Natural killer cell treated with Interleukin-12 subunit alpha and Interleukin-12 subunit beta and Interleukin-15 and Interleukin-18, amount 100 ng/mL, for 72 hours (primary cell): ENCODE results near the gene MAPK1IP1L. TPM values are rescaled to one million over a fixed set of nuclear protein-coding genes. Genes with fewer than 3 reads are reported as not detected.

Experiments
- ATAC-seq, 2 donors: fragments of 150-1000 bp; cut with Tn5 transposase in 1 of 2; sonication (Bioruptor Pico), chemical (Tn5 transposase) in 1 of 2; 2 replicates each; pipeline ENCODE4 v1.10.0; 2021
- DNase-seq: peaks from one replicate; pipeline ENCODE4 v3.0.0; 2022; ENCODE audit warnings: low spot score
- H3K27ac Mint-ChIP-seq, 2 donors: 1 replicate in 1 of 2; 2 replicates in 1 of 2; pipeline ENCODE4 v1.8.0; 2022; ENCODE audit warnings: mixed read lengths in 2 of 2, mild to moderate bottlenecking in 1 of 2, moderate library complexity in 1 of 2
- H3K27me3 Mint-ChIP-seq, 2 donors: 1 replicate in 1 of 2; 2 replicates in 1 of 2; pipeline ENCODE4 v1.8.0; 2022; ENCODE audit warnings: mixed read lengths in 2 of 2
- H3K36me3 Mint-ChIP-seq: one replicate; pipeline ENCODE4 v1.8.0; 2022; ENCODE audit warnings: mixed read lengths
- H3K4me1 Mint-ChIP-seq, 2 donors: 1 replicate in 1 of 2; 2 replicates in 1 of 2; pipeline ENCODE4 v1.8.0; 2022; ENCODE audit warnings: low read depth in 2 of 2, mixed read lengths in 2 of 2, mild to moderate bottlenecking in 1 of 2
- H3K4me3 Mint-ChIP-seq: one replicate; pipeline ENCODE4 v1.8.0; 2022; ENCODE audit warnings: mixed read lengths
- H3K9me3 Mint-ChIP-seq: 2 replicates; pipeline ENCODE4 v1.8.0; 2022; ENCODE audit warnings: mixed read lengths
- total RNA-seq, 2 donors: library from RNA; stranded (reverse); gene quantifications; one replicate each; pipeline ENCODE4 v1.2.3, GENCODE V29; 2022

The MAPK1IP1L gene
- total RNA-seq, 2 donors from 2014 or later = 99.7 to 119 TPM

- Mint-ChIP-seq H3K27ac (no peak overlapping the region), H3K4me3 (no peak overlapping the region), H3K27me3 (no peaks in the 10 kb centered on the region), H3K9me3 (peaks cover 4% of the 10 kb centered on the region), H3K36me3 (no peaks in the 10 kb centered on the region), H3K4me1 (peaks cover 22 to 28% of the 10 kb centered on the region in 2 donors)
- no peak for DNase-seq
- ATAC-seq = no peak
These were observed 40.9 kb downstream of the MAPK1IP1L start for GRCh38 chr14:55092341-55092740.

- no peaks in the 10 kb centered on the region for H3K27me3 Mint-ChIP-seq
- H3K9me3 Mint-ChIP-seq = peaks cover 8% of the 10 kb centered on the region
- no peak for DNase-seq
- H3K4me1 Mint-ChIP-seq = peaks cover 35 to 42% of the 10 kb centered on the region in 2 donors
- ATAC-seq = no peak
- H3K27ac Mint-ChIP-seq = no peak overlapping the region
- no peaks in the 10 kb centered on the region for H3K36me3 Mint-ChIP-seq
- H3K4me3 Mint-ChIP-seq = no peak overlapping the region
These were observed 43.1 kb downstream of the MAPK1IP1L start for GRCh38 chr14:55094292-55095157.

- H3K27me3 Mint-ChIP-seq = no peaks in the 10 kb centered on the region
- peak overlapping the region; percentile 89 to 90 for H3K27ac Mint-ChIP-seq
- peaks cover 53 to 56% of the 10 kb centered on the region in 2 donors for H3K4me1 Mint-ChIP-seq
- peak overlapping the region; percentile 77 for H3K4me3 Mint-ChIP-seq
- H3K9me3 Mint-ChIP-seq = peaks cover 8% of the 10 kb centered on the region
- ATAC-seq = peak; percentile 79 to 80
- no peaks in the 10 kb centered on the region for H3K36me3 Mint-ChIP-seq
- peak; percentile 77 for DNase-seq
These were observed 46.6 kb downstream of the MAPK1IP1L start for GRCh38 chr14:55097881-55098560.

GRCh38 chr14:55098561-55098898, 47.1 kb downstream of the MAPK1IP1L start:
- H3K4me1 Mint-ChIP-seq = peaks cover 56 to 61% of the 10 kb centered on the region in 2 donors
- H3K27me3 Mint-ChIP-seq = no peaks in the 10 kb centered on the region
- DNase-seq = no peak
- H3K4me3 Mint-ChIP-seq = peak overlapping the region; percentile 77
- H3K36me3 Mint-ChIP-seq = no peaks in the 10 kb centered on the region
- peaks cover 8% of the 10 kb centered on the region for H3K9me3 Mint-ChIP-seq
- no peak for ATAC-seq
- peak overlapping the region; percentile 89 to 90 for H3K27ac Mint-ChIP-seq

GRCh38 chr14:55099756-55100155, 48.3 kb downstream of the MAPK1IP1L start:
- peak overlapping the region; percentile 89 to 90 for H3K27ac Mint-ChIP-seq
- H3K4me1 Mint-ChIP-seq = peaks cover 61 to 66% of the 10 kb centered on the region in 2 donors

GRCh38 chr14:55101698-55102097, 50.3 kb downstream of the MAPK1IP1L start:
- Mint-ChIP-seq H3K36me3 (peaks cover 14% of the 10 kb centered on the region), H3K4me1 (peaks cover 65 to 72% of the 10 kb centered on the region in 2 donors), H3K9me3 (peaks cover 8% of the 10 kb centered on the region), H3K27me3 (no peaks in the 10 kb centered on the region), H3K4me3 (peak overlapping the region; percentile 95), H3K27ac (peak overlapping the region; percentile 90 to 100)
- ATAC-seq = no peak
- no peak for DNase-seq

More at GRCh38 chr14:55099756-55100155, 48.3 kb downstream of the MAPK1IP1L start:
- H3K36me3 Mint-ChIP-seq = peaks cover 8% of the 10 kb centered on the region
- no peak for ATAC-seq
- peak overlapping the region; percentile 77 for H3K4me3 Mint-ChIP-seq
- peaks cover 8% of the 10 kb centered on the region for H3K9me3 Mint-ChIP-seq
- DNase-seq = no peak
- H3K27me3 Mint-ChIP-seq = no peaks in the 10 kb centered on the region

GRCh38 chr14:55102141-55102621, 50.7 kb downstream of the MAPK1IP1L start:
- Mint-ChIP-seq H3K27me3 (no peaks in the 10 kb centered on the region), H3K4me3 (peak overlapping the region; percentile 95), H3K4me1 (peaks cover 61 to 67% of the 10 kb centered on the region in 2 donors), H3K9me3 (peaks cover 6% of the 10 kb centered on the region), H3K27ac (peak overlapping the region; percentile 90 to 100), H3K36me3 (peaks cover 14% of the 10 kb centered on the region)
- DNase-seq (peak; percentile 91), ATAC-seq (peak; percentile 88 to 95)

- peaks cover 18% of the 10 kb centered on the region for H3K36me3 Mint-ChIP-seq
- peaks cover 61 to 68% of the 10 kb centered on the region in 2 donors for H3K4me1 Mint-ChIP-seq
- H3K9me3 Mint-ChIP-seq = peaks cover 4% of the 10 kb centered on the region
- H3K4me3 Mint-ChIP-seq = peak overlapping the region; percentile 95
- DNase-seq (peak; percentile 66), ATAC-seq (peak; percentile 26 to 62)
- H3K27ac Mint-ChIP-seq = peak overlapping the region; percentile 90 to 100
- H3K27me3 Mint-ChIP-seq = no peaks in the 10 kb centered on the region
These were observed 51.7 kb downstream of the MAPK1IP1L start for GRCh38 chr14:55103005-55103640.

GRCh38 chr14:55103971-55104954, 52.8 kb downstream of the MAPK1IP1L start:
- Mint-ChIP-seq H3K27ac (peak overlapping the region; percentile 90 to 100), H3K4me1 (peaks cover 59 to 64% of the 10 kb centered on the region in 2 donors), H3K9me3 (no peaks in the 10 kb centered on the region), H3K4me3 (peak overlapping the region; percentile 95), H3K36me3 (peaks cover 18% of the 10 kb centered on the region), H3K27me3 (no peaks in the 10 kb centered on the region)
- DNase-seq (no peak), ATAC-seq (no peak)

- no peaks in the 10 kb centered on the region for H3K9me3 Mint-ChIP-seq
- H3K27me3 Mint-ChIP-seq = no peaks in the 10 kb centered on the region
- H3K27ac Mint-ChIP-seq = peak overlapping the region in 1 of 2 donors; percentile 25
These were observed 54.5 kb downstream of the MAPK1IP1L start for GRCh38 chr14:55105991-55106390.

GRCh38 chr14:55107766-55108554, 56.5 kb downstream of the MAPK1IP1L start:
- peaks cover 34 to 35% of the 10 kb centered on the region in 2 donors for H3K4me1 Mint-ChIP-seq
- peak overlapping the region; percentile 55 for H3K4me3 Mint-ChIP-seq
- peak; percentile 81 to 91 for ATAC-seq
- no peaks in the 10 kb centered on the region for H3K9me3 Mint-ChIP-seq
- peak overlapping the region; percentile 82 to 84 for H3K27ac Mint-ChIP-seq
- H3K36me3 Mint-ChIP-seq = peaks cover 18% of the 10 kb centered on the region
- H3K27me3 Mint-ChIP-seq = no peaks in the 10 kb centered on the region
- DNase-seq = peak; percentile 69

More at GRCh38 chr14:55105991-55106390, 54.5 kb downstream of the MAPK1IP1L start:
- peaks cover 45 to 50% of the 10 kb centered on the region in 2 donors for H3K4me1 Mint-ChIP-seq
- no peak for ATAC-seq
- H3K36me3 Mint-ChIP-seq = peaks cover 18% of the 10 kb centered on the region
- no peak for DNase-seq
- H3K4me3 Mint-ChIP-seq = no peak overlapping the region

- Mint-ChIP-seq H3K4me1 (peaks cover 19 to 21% of the 10 kb centered on the region in 2 donors), H3K4me3 (no peak overlapping the region), H3K36me3 (peaks cover 10% of the 10 kb centered on the region), H3K27ac (no peak overlapping the region), H3K27me3 (no peaks in the 10 kb centered on the region), H3K9me3 (no peaks in the 10 kb centered on the region)
- DNase-seq = no peak
- no peak for ATAC-seq
These were observed 58.4 kb downstream of the MAPK1IP1L start for GRCh38 chr14:55109836-55110235.
